ENCODE results near the gene WDR37.

The WDR37 gene

DNA sequence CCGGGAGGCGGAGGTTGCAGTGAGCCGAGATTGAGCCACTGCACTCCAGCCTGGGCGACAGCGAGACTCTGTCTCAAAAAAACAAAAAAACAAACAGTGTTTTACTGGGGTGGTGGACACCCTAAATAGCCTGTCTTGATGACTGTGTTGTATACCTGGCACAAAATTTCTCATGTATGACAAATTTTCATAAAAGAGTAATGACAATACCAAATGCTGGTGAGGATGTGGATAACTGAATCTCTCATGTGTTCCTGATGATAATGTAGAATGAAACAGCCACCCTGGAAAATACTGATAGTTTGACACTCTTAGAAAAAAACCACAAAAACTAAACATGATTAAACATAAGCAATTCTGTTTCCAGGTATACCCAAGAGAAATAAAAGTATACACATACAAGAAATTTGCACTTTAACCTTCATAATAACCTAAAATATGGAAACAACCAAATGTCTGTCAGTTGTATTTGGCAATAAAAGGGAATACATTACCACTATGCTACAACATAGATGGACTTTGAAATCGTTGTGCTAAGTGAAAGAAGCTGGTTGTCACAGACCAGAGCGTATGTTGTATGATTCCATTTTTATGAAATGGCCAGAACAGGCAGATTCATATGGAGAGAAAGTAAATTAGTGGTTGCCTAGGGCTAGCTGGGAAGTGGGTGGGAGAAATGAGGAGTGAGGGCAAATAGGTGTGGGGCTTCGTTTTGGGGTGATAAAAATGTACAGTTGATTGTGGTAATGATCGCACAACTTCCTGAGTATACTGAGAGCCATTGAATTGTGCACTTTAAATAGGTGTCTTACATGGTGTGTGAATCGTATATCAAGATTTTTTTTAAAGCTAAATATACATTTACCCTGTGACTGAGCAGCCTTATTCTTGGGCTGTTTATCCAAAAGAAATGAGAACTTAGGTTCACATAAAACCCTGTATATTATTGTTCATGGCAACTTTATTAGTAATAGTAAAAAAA lies 12.5 kb downstream of the WDR37 start:
- Histone ChIP-seq H2AFZ (ENCODE audit: low read depth) (no peak overlapping the region), H3K9ac (no peak overlapping the region), H3K79me2 (ENCODE audit: insufficient read depth, low read depth) (no peaks in the 10 kb centered on the region), H3K36me3 (ENCODE audit: insufficient read depth) (no peaks in the 10 kb centered on the region), H3K4me1 (ENCODE audit: low read depth, poor library complexity, severe bottlenecking) (no peaks in the 10 kb centered on the region), H3K4me3 (IDR thresholded peaks at IDR 0.05; ENCODE audit: insufficient read depth, low read depth, low read length) (no peak overlapping the region), H3K27ac (no peak overlapping the region), H3K27me3 (ENCODE audit: insufficient read depth, low read depth) (no peaks in the 10 kb centered on the region), H4K20me1 (ENCODE audit: insufficient read depth) (no peaks in the 10 kb centered on the region), H3K4me2 (no peak overlapping the region)
- no peak for TF ChIP-seq CTCF (conservative IDR thresholded peaks at IDR 0.05; ENCODE audit: low read depth, low read length)

DNA sequence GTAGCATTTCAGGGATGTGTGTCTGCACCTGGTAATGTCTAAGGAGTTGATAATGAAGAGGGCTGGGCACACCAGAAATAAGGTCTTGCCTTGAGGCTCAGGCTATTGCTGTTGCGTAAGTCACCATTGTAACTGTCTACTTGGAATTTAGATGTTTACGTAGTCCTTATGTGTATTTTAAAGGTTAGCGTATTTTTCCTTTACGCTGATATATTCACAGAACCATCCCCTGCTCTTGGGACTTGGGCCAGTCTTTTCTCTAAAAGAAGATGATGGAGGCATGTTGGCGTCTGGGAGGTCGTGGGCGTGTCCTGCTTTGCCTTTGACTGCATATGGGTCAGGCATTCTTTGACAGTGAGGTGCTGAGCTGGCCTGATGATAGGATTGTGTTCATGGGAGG lies 14.7 kb downstream of the WDR37 start:
- Histone ChIP-seq H3K36me3 (ENCODE audit: insufficient read depth) (no peaks in the 10 kb centered on the region), H3K27me3 (ENCODE audit: insufficient read depth, low read depth) (no peaks in the 10 kb centered on the region), H3K79me2 (ENCODE audit: insufficient read depth, low read depth) (no peaks in the 10 kb centered on the region), H4K20me1 (ENCODE audit: insufficient read depth) (no peaks in the 10 kb centered on the region), H3K4me3 (IDR thresholded peaks at IDR 0.05; ENCODE audit: insufficient read depth, low read depth, low read length) (no peak overlapping the region), H3K27ac (no peak overlapping the region), H2AFZ (ENCODE audit: low read depth) (no peak overlapping the region), H3K4me1 (ENCODE audit: low read depth, poor library complexity, severe bottlenecking) (no peaks in the 10 kb centered on the region), H3K4me2 (no peak overlapping the region), H3K9ac (no peak overlapping the region)
- no peak for TF ChIP-seq CTCF (conservative IDR thresholded peaks at IDR 0.05; ENCODE audit: low read depth, low read length)

DNA sequence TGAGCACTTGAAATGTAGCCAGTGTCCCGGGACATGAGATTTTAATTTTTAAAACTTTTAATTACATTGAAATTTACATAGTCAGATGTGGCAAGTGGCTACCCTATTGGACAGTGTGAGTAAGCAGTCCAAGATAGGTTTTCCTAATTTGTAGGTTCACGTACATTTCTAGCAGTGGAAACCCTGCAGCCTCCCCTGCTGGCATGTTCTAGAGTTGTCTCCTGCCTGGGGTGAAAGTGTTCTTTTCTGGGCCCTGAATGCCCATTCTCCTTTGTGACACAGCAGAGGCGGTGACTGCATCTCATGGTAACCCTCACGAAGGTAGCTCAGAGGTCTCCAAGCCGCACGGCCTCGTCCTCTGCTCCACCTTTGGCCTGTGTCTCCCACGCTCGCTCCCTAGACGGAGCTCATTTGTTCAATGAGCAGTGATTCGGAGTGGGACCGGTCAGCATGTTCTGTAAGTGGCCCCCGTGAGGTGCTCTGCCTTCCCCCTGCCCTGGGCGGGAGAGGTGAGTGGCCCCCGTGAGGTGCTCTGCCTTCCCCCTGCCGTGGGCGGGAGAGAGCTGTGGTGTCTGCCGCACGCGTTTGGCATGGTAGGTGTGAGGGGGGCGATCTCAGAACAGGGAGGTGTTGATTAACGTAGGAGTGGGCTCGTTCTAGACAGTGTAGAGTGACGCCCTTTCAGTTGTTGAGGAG lies 18.0 kb downstream of the WDR37 start:
- 0 out of 2 replicates have a peak, but pooled peaks have one; percentile 13 for TF ChIP-seq CTCF (conservative IDR thresholded peaks at IDR 0.05; ENCODE audit: low read depth, low read length)
- no peaks in the 10 kb centered on the region for H3K27me3 ChIP-seq (ENCODE audit: insufficient read depth, low read depth)
- no peaks in the 10 kb centered on the region for H4K20me1 ChIP-seq (ENCODE audit: insufficient read depth)
- no peaks in the 10 kb centered on the region for H3K79me2 ChIP-seq (ENCODE audit: insufficient read depth, low read depth)
- no peak overlapping the region for H3K4me2 ChIP-seq
- H3K36me3 ChIP-seq (ENCODE audit: insufficient read depth) = no peaks in the 10 kb centered on the region
- no peak overlapping the region for H3K27ac ChIP-seq
- H3K4me1 ChIP-seq (ENCODE audit: low read depth, poor library complexity, severe bottlenecking) = no peaks in the 10 kb centered on the region
- H3K9ac ChIP-seq = no peak overlapping the region
- H2AFZ ChIP-seq (ENCODE audit: low read depth) = no peak overlapping the region
- no peak overlapping the region for H3K4me3 ChIP-seq (IDR thresholded peaks at IDR 0.05; ENCODE audit: insufficient read depth, low read depth, low read length)

GRCh38 chr10:1074748-1075308 lies 18.6 kb downstream of the WDR37 start:
- no peaks in the 10 kb centered on the region for H3K27me3 ChIP-seq (ENCODE audit: insufficient read depth, low read depth)
- H3K4me2 ChIP-seq = no peak overlapping the region
- no peak overlapping the region for H2AFZ ChIP-seq (ENCODE audit: low read depth)
- H3K27ac ChIP-seq = no peak overlapping the region
- H4K20me1 ChIP-seq (ENCODE audit: insufficient read depth) = no peaks in the 10 kb centered on the region
- TF ChIP-seq CTCF (conservative IDR thresholded peaks at IDR 0.05; ENCODE audit: low read depth, low read length) = 0 out of 2 replicates have a peak, but pooled peaks have one; percentile 20
- H3K4me3 ChIP-seq (IDR thresholded peaks at IDR 0.05; ENCODE audit: insufficient read depth, low read depth, low read length) = no peak overlapping the region
- H3K36me3 ChIP-seq (ENCODE audit: insufficient read depth) = no peaks in the 10 kb centered on the region
- no peaks in the 10 kb centered on the region for H3K4me1 ChIP-seq (ENCODE audit: low read depth, poor library complexity, severe bottlenecking)
- no peak overlapping the region for H3K9ac ChIP-seq
- no peaks in the 10 kb centered on the region for H3K79me2 ChIP-seq (ENCODE audit: insufficient read depth, low read depth)
